ENCODE measurements around the gene FXYD3.
"Not testable (repeated sequence)": the region's sequence is repeated elsewhere in the genome, so short reads cannot be mapped to it uniquely, and the experiment has no call there.

FXYD3 gene

DNA sequence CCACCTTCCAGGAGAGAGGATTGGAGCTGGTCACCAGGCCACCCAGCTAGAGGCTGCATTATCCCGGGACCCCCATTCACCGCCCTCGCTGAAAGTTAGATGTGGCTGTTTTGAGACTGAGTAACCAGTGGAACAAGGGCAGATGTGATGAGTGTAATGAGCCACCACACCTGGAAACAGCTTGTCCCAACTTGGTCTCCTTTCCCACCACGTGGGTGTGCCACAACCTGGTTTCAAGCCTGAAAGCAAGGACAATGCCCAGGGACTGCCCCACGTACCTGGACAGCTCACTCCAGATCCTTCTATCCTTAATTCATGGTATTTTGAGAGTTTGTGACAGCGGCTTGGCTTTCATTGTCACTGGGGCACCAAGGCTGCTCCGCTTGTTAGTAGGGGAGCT lies 12.2 kb downstream of the FXYD3 start:
- Histone ChIP-seq H3K36me3 (ENCODE audit: insufficient read depth) (no peaks in the 10 kb centered on the region), H3K4me1 (ENCODE audit: low read depth, poor library complexity, severe bottlenecking) (no peaks in the 10 kb centered on the region), H3K27ac (no peak overlapping the region), H4K20me1 (ENCODE audit: insufficient read depth) (no peaks in the 10 kb centered on the region), H3K27me3 (ENCODE audit: insufficient read depth, low read depth) (peaks cover 57% of the 10 kb centered on the region), H3K79me2 (ENCODE audit: insufficient read depth, low read depth) (no peaks in the 10 kb centered on the region), H3K4me2 (no peak overlapping the region), H2AFZ (ENCODE audit: low read depth) (no peak overlapping the region), H3K9ac (no peak overlapping the region), H3K4me3 (IDR thresholded peaks at IDR 0.05; ENCODE audit: insufficient read depth, low read depth, low read length) (no peak overlapping the region)
- no peak for TF ChIP-seq CTCF (conservative IDR thresholded peaks at IDR 0.05; ENCODE audit: low read depth, low read length)

DNA sequence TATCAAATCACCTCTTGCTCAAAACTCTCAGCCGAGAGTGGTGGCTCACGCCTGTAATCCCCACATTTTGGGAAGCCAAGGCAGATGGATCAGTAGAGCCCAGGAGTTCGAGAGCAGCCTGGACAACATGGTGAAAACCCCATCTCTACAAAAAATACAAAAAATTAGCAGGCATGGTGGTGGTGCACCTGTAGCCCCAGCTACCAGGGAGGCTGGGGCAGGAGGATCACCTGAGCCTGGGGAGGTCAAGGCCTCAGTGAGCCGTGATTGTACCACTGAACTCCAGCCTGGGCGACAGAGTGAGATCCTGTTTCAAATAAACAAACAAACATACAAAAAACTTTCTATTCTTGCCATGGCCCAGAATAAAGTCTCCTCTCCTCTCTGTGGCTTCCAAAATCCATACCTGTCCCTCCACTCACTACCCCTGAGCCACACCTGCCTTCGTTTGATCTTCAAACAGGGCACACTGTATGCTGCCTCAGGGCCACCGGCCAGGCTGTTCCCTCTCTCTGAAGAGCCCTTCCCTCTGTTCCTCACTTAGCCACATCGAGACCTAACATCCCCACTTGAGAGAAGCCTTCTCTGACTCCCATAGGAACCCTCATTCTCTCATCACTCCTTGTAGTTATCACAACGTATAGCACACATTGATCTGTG lies 12.9 kb downstream of the FXYD3 start:
- no peaks in the 10 kb centered on the region for H3K79me2 ChIP-seq (ENCODE audit: insufficient read depth, low read depth)
- H3K4me2 ChIP-seq: no peak overlapping the region
- no peak overlapping the region for H2AFZ ChIP-seq (ENCODE audit: low read depth)
- H3K27ac ChIP-seq: no peak overlapping the region
- peaks cover 51% of the 10 kb centered on the region for H3K27me3 ChIP-seq (ENCODE audit: insufficient read depth, low read depth)
- no peak overlapping the region for H3K9ac ChIP-seq
- no peak for TF ChIP-seq CTCF (conservative IDR thresholded peaks at IDR 0.05; ENCODE audit: low read depth, low read length)
- no peaks in the 10 kb centered on the region for H3K36me3 ChIP-seq (ENCODE audit: insufficient read depth)
- no peak overlapping the region for H3K4me3 ChIP-seq (IDR thresholded peaks at IDR 0.05; ENCODE audit: insufficient read depth, low read depth, low read length)
- no peaks in the 10 kb centered on the region for H3K4me1 ChIP-seq (ENCODE audit: low read depth, poor library complexity, severe bottlenecking)
- no peaks in the 10 kb centered on the region for H4K20me1 ChIP-seq (ENCODE audit: insufficient read depth)

GRCh38 chr19:35129724-35130274 lies 14.2 kb downstream of the FXYD3 start:
- H3K4me1 ChIP-seq (ENCODE audit: low read depth, poor library complexity, severe bottlenecking); H2AFZ ChIP-seq (ENCODE audit: low read depth); H3K27ac ChIP-seq; H3K4me3 ChIP-seq (IDR thresholded peaks at IDR 0.05; ENCODE audit: insufficient read depth, low read depth, low read length); H3K4me2 ChIP-seq; H4K20me1 ChIP-seq (ENCODE audit: insufficient read depth); H3K79me2 ChIP-seq (ENCODE audit: insufficient read depth, low read depth); H3K9ac ChIP-seq; H3K36me3 ChIP-seq (ENCODE audit: insufficient read depth): not testable (repeated sequence)
- peaks cover 46% of the 10 kb centered on the region for H3K27me3 ChIP-seq (ENCODE audit: insufficient read depth, low read depth)

- H3K79me2 ChIP-seq (ENCODE audit: insufficient read depth, low read depth): no peaks in the 10 kb centered on the region
- peaks cover 46% of the 10 kb centered on the region for H3K27me3 ChIP-seq (ENCODE audit: insufficient read depth, low read depth)
- H3K4me2 ChIP-seq: no peak overlapping the region
- H3K9ac ChIP-seq: no peak overlapping the region
- no peak overlapping the region for H3K4me3 ChIP-seq (IDR thresholded peaks at IDR 0.05; ENCODE audit: insufficient read depth, low read depth, low read length)
- no peaks in the 10 kb centered on the region for H3K4me1 ChIP-seq (ENCODE audit: low read depth, poor library complexity, severe bottlenecking)
- no peaks in the 10 kb centered on the region for H3K36me3 ChIP-seq (ENCODE audit: insufficient read depth)
- H4K20me1 ChIP-seq (ENCODE audit: insufficient read depth): no peaks in the 10 kb centered on the region
- H2AFZ ChIP-seq (ENCODE audit: low read depth): no peak overlapping the region
- no peak overlapping the region for H3K27ac ChIP-seq
- no peak for TF ChIP-seq CTCF (conservative IDR thresholded peaks at IDR 0.05; ENCODE audit: low read depth, low read length)
These were observed 15.4 kb downstream of the FXYD3 start for GRCh38 chr19:35130761-35131720.
